ENCODE measurements around the gene NPHP4. TPM values are rescaled to one million over a fixed set of nuclear protein-coding genes. Genes with fewer than 3 reads are reported as not detected.
"Not testable (repeated sequence)": the region's sequence is repeated elsewhere in the genome, so short reads cannot be mapped to it uniquely, and the experiment has no call there.

NPHP4 gene
- total and polyA plus RNA-seq, 2 donors (not counting 3 experiments of a cell fraction or from before 2014, with no cell fraction given): 4.4 to 11.7 TPM

DNA sequence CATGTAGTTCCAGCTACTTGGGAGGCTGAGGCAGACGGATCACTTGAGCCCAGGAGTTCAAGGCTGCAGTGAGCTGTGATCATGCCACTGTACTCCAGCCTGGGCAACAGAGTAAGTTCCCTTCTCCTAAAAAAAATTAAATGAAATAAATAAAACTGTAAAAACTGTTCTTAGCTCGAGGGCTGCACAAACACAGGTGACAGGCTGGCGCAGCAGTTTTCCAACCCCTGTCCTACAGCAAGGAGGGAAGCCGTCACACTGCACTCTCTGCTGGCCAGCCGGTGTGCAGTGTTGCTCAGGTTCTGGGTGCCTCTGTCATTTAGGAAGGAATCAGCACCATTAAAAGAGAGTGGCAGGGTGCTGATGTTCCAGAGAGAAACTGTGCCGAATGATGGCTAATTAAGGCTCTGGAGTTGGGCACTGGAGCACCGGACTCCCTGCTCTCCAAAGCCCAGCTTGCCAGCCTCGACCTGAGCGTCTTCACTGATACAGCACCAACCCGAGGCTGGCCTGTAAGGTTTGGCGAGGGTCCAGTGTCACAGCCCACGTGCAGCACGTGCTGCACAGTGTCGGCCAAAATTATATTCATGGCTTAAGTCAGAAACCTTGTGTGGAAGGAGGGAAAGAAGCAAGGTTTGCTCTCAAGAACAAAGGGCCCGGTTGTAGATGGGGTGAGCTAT is 27.1 kb upstream of the NPHP4 start:
- no peak overlapping the region for H3K9ac ChIP-seq (replicated peaks; ENCODE audit: extremely low read depth, insufficient read depth, low read length)
- H3K9me3 ChIP-seq (replicated peaks; ENCODE audit: control insufficient read depth, insufficient read depth, low read length): no peaks in the 10 kb centered on the region
- no peaks in the 10 kb centered on the region for H3K4me1 ChIP-seq (ENCODE audit: control insufficient read depth, extremely low read depth, insufficient read depth, low read length)
- H3K9me1 ChIP-seq (replicated peaks; ENCODE audit: control insufficient read depth, extremely low read depth, insufficient read depth, low read length): no peaks in the 10 kb centered on the region
- H3K27me3 ChIP-seq (ENCODE audit: control insufficient read depth in 2 of 2, insufficient read depth in 2 of 2, low read length in 2 of 2): no peaks in the 10 kb centered on the region
- no peak for DNase-seq (ENCODE audit: low read depth, low spot score)
- no peaks in the 10 kb centered on the region for H3K79me2 ChIP-seq (ENCODE audit: control insufficient read depth, insufficient read depth, low read length)
- TF ChIP-seq, protein P1, sequence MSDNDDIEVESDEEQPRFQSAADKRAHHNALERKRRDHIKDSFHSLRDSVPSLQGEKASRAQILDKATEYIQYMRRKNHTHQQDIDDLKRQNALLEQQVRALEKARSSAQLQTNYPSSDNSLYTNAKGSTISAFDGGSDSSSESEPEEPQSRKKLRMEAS (IDR thresholded peaks at IDR 0.05; ENCODE audit: insufficient read depth, insufficient read length): no peak
- no peaks in the 10 kb centered on the region for H4K20me1 ChIP-seq (replicated peaks; ENCODE audit: control insufficient read depth, extremely low read depth, insufficient read depth, low read length)
- dilution Hi-C loops (cut with MboI; ENCODE audit: extremely low pct_ligation_motif_present, low sequenced_read_pairs): no loop called here
- no peaks in the 10 kb centered on the region for H3K36me3 ChIP-seq (ENCODE audit: control insufficient read depth in 2 of 2, extremely low read depth in 1 of 2, insufficient read depth in 2 of 2, low read length in 2 of 2)
- FAIRE-seq: no peak
- ChIA-PET POLR2A (no interaction called here), CTCF (interaction anchor here (0.9 to 2.1 kb wide), 2 partner anchors 15 kb away, joined by 3 to 12 read pairs; no protein-coding TSS in a partner anchor)
- BruUV-seq (replicated peaks): no TSS peak
- no peak overlapping the region for H3K4me2 ChIP-seq (ENCODE audit: insufficient read depth, low read length)
- H3K4me3 ChIP-seq (replicated peaks in 1 of 3; ENCODE audit: insufficient read depth in 1 of 3, low read depth in 1 of 3, low read length in 3 of 3): no peak overlapping the region
- intact Hi-C loops (cut with micrococcal nuclease): no loop called here
- H3K27ac ChIP-seq (ENCODE audit: insufficient read depth, low read depth, low read length): no peak overlapping the region
- H2AFZ ChIP-seq (ENCODE audit: low read depth, low read length): no peak overlapping the region

DNA sequence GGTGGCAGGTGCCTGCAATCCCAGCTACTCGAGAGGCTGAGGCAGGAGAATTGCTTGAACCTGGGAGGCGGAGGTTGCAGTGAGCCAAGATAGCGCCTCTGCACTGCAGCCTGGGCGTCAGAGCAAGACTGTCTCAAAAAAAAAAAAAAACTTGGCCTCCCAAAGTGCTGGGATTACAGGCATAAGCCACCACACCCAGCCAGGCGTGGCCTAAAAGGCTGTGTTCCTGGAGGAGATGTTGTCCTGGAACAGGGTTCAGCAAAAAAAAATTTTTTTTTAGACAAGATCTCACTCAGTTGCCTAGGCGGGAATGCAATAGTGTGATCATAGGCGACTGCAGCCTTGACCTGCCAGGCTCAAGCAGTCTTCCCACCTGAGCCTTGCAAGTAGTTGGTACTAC is 25.4 kb upstream of the NPHP4 start:
- H3K4me3 ChIP-seq (replicated peaks in 1 of 3; ENCODE audit: insufficient read depth in 1 of 3, low read depth in 1 of 3, low read length in 3 of 3); H3K4me1 ChIP-seq (ENCODE audit: control insufficient read depth, extremely low read depth, insufficient read depth, low read length); intact Hi-C loops (cut with micrococcal nuclease); POLR2A ChIA-PET; H2AFZ ChIP-seq (ENCODE audit: low read depth, low read length); H3K36me3 ChIP-seq (ENCODE audit: control insufficient read depth in 2 of 2, extremely low read depth in 1 of 2, insufficient read depth in 2 of 2, low read length in 2 of 2); H3K79me2 ChIP-seq (ENCODE audit: control insufficient read depth, insufficient read depth, low read length); BruUV-seq (replicated peaks); H3K4me2 ChIP-seq (ENCODE audit: insufficient read depth, low read length); dilution Hi-C loops (cut with MboI; ENCODE audit: extremely low pct_ligation_motif_present, low sequenced_read_pairs); H4K20me1 ChIP-seq (replicated peaks; ENCODE audit: control insufficient read depth, extremely low read depth, insufficient read depth, low read length); DNase-seq (ENCODE audit: low read depth, low spot score); H3K27me3 ChIP-seq (ENCODE audit: control insufficient read depth in 2 of 2, insufficient read depth in 2 of 2, low read length in 2 of 2); H3K9ac ChIP-seq (replicated peaks; ENCODE audit: extremely low read depth, insufficient read depth, low read length); FAIRE-seq; H3K27ac ChIP-seq (ENCODE audit: insufficient read depth, low read depth, low read length); H3K9me3 ChIP-seq (replicated peaks; ENCODE audit: control insufficient read depth, insufficient read depth, low read length); H3K9me1 ChIP-seq (replicated peaks; ENCODE audit: control insufficient read depth, extremely low read depth, insufficient read depth, low read length): not testable (repeated sequence)
- CTCF ChIA-PET: interaction anchor here (2.0 kb wide), 1 partner anchor 17 kb away, joined by 8 read pairs; no protein-coding TSS in a partner anchor

Data from endothelial cell of umbilical vein (primary cell).